HL-60 (cell line): Measurements from ENCODE around the gene DCK.

ENCODE experiments used
- DNase-seq, 2 experiments: peaks; one replicate each; pipeline ENCODE4 v3.0.0-alpha.2; 2010 to 2020; ENCODE audit warnings: low read depth in 1 of 2, low spot score in 1 of 2
- H3K27ac ChIP-seq: fragments of 250-450 bp; sonication (Bioruptor Pico); replicated peaks from 2 replicates; pipeline ENCODE4 v1.5.1; 2020; ENCODE audit warnings: mild to moderate bottlenecking, moderate library complexity
- H3K27me3 ChIP-seq: fragments of 250-450 bp; sonication (Bioruptor Pico); 2 replicates; pipeline ENCODE4 v1.5.1; 2021; ENCODE audit warnings: mild to moderate bottlenecking, moderate library complexity; ENCODE audit not compliant: insufficient read depth, poor library complexity, severe bottlenecking
- H3K4me3 ChIP-seq: replicated peaks from 2 replicates; pipeline ENCODE4 v1.5.1; 2011; ENCODE audit warnings: mild to moderate bottlenecking, control low read depth, low read length; ENCODE audit not compliant: insufficient read depth
- GABPA ChIP-seq: IDR thresholded peaks from 2 replicates; pipeline ENCODE4 v1.6.1; 2012; ENCODE audit warnings: low read depth
- POLR2AphosphoS5 ChIP-seq: IDR thresholded peaks from 2 replicates; pipeline ENCODE4 v1.6.1; 2012; ENCODE audit warnings: low read depth
- SPI1 ChIP-seq: IDR thresholded peaks from 2 replicates; pipeline ENCODE4 v1.6.1; 2012; ENCODE audit warnings: low read depth, mild to moderate bottlenecking, borderline replicate concordance
- TF ChIP-seq, protein P1 (sequence below): IDR thresholded peaks from 2 replicates; pipeline ENCODE4 v1.6.1; 2012; ENCODE audit warnings: low read depth; ENCODE audit not compliant: insufficient replicate concordance
- TF ChIP-seq, protein P2 (sequence below): IDR thresholded peaks from one replicate; pipeline ENCODE4 v1.5.1; 2011; ENCODE audit warnings: low read length, control low read depth, inconsistent platforms; ENCODE audit not compliant: insufficient read depth

The DCK gene

DNA sequence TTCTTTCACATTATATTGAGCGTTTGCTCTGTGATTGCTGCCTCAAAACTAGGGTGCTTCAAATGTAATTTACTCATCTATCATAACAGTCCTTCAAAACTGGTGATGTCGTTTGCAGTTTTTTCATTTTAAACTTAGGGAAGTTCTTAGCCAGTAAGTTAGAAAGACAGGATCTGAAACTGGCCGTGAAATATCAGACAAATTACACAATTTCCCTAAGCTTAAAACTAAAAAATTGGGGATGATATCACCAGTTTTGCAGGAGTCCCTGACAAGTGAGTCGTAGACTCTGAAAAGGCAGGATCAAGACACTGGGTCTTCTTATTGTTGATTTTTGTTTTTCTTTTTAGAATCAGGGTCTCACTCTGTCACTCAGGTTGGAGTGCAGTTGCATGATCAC, 46.5 kb upstream of the DCK start:
- Histone ChIP-seq H3K4me3 (no peak overlapping the region), H3K27ac (no peak overlapping the region), H3K27me3 (no peaks in the 10 kb centered on the region)
- DNase-seq: peak in 1 of 2 experiments; percentile 38
- no peak for TF ChIP-seq GABPA
- TF ChIP-seq POLR2AphosphoS5: no peak
- TF ChIP-seq, protein P1, sequence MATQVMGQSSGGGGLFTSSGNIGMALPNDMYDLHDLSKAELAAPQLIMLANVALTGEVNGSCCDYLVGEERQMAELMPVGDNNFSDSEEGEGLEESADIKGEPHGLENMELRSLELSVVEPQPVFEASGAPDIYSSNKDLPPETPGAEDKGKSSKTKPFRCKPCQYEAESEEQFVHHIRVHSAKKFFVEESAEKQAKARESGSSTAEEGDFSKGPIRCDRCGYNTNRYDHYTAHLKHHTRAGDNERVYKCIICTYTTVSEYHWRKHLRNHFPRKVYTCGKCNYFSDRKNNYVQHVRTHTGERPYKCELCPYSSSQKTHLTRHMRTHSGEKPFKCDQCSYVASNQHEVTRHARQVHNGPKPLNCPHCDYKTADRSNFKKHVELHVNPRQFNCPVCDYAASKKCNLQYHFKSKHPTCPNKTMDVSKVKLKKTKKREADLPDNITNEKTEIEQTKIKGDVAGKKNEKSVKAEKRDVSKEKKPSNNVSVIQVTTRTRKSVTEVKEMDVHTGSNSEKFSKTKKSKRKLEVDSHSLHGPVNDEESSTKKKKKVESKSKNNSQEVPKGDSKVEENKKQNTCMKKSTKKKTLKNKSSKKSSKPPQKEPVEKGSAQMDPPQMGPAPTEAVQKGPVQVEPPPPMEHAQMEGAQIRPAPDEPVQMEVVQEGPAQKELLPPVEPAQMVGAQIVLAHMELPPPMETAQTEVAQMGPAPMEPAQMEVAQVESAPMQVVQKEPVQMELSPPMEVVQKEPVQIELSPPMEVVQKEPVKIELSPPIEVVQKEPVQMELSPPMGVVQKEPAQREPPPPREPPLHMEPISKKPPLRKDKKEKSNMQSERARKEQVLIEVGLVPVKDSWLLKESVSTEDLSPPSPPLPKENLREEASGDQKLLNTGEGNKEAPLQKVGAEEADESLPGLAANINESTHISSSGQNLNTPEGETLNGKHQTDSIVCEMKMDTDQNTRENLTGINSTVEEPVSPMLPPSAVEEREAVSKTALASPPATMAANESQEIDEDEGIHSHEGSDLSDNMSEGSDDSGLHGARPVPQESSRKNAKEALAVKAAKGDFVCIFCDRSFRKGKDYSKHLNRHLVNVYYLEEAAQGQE: no peak
- TF ChIP-seq, protein P2, sequence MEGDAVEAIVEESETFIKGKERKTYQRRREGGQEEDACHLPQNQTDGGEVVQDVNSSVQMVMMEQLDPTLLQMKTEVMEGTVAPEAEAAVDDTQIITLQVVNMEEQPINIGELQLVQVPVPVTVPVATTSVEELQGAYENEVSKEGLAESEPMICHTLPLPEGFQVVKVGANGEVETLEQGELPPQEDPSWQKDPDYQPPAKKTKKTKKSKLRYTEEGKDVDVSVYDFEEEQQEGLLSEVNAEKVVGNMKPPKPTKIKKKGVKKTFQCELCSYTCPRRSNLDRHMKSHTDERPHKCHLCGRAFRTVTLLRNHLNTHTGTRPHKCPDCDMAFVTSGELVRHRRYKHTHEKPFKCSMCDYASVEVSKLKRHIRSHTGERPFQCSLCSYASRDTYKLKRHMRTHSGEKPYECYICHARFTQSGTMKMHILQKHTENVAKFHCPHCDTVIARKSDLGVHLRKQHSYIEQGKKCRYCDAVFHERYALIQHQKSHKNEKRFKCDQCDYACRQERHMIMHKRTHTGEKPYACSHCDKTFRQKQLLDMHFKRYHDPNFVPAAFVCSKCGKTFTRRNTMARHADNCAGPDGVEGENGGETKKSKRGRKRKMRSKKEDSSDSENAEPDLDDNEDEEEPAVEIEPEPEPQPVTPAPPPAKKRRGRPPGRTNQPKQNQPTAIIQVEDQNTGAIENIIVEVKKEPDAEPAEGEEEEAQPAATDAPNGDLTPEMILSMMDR: no peak
- TF ChIP-seq SPI1: no peak

DNA sequence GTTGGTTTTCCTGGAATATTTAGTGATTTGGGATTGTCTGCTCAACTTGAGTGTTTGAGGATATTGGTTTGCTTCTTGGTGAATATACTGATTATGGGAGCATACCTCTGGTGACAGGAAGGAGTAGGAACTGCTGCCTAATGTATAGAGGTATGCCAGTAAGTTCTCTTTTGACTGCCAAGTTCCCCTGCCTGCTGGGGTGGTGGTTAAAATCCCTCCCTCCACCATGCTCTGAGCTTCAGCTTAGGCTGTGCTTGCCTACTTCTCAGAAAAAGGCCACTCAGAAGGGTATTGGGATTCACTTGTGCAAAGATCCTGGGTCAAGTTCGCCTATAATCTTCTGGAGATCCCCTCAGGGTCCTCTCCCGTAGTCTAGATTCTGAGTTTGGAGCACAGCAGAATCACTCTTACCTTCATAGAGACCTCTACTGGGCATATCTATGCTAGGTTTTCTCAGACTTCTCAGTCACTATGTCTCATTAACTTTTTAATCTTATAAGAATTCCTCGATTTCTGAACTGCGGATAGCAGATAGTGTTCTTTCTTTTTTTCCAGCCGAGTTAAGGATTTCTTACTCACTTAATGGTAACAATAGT, 44.7 kb upstream of the DCK start:
- DNase-seq: peak in 1 of 2 experiments; percentile 30
- TF ChIP-seq SPI1 (no peak), POLR2AphosphoS5 (no peak)
- TF ChIP-seq, protein P2: no peak
- no peak overlapping the region for H3K4me3 ChIP-seq
- no peaks in the 10 kb centered on the region for H3K27me3 ChIP-seq
- no peak overlapping the region for H3K27ac ChIP-seq

DNA sequence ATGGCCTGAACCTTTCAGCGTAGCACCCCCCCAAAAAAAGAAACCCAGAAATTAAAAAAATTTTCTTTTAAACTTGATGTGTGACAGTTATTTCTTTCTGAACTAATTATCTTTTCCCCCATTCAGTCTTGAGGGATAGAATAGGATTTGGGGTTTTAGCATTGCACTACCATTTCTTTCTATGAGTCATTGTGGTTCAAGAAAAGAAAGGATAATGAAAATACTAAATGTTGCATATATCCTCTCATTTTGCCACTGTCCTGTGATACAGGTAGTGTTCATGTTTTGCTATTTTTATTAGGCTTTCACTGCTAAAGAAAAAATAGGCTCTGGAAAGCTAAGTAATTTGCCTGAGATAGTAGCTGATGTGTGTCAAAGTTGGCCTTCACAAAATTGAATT, 39.4 kb upstream of the DCK start:
- TF ChIP-seq POLR2AphosphoS5 (no peak), SPI1 (no peak), GABPA (no peak)
- TF ChIP-seq, protein P1: no peak
- TF ChIP-seq, protein P2: no peak
- H3K4me3 ChIP-seq: no peak overlapping the region
- DNase-seq: no peak
- H3K27me3 ChIP-seq: no peaks in the 10 kb centered on the region
- no peak overlapping the region; the same call in 1 of the 2 replicates for H3K27ac ChIP-seq
